Mesenchymal stem cell (in vitro differentiated cells and primary cell): ENCODE results near the gene SUB1.

Experiments used
- DNase-seq: peaks from one replicate; pipeline ENCODE4 v3.0.0-alpha.2; 2013
- H2AFZ ChIP-seq: one replicate; pipeline ENCODE4 v1.6.1; 2013; ENCODE audit warnings: low read depth, mild to moderate bottlenecking, control low read depth, inconsistent platforms, low read length, moderate library complexity
- H2AK5ac ChIP-seq: 2 replicates; pipeline ENCODE4 v1.6.1; 2013; ENCODE audit warnings: low read length, moderate library complexity, mild to moderate bottlenecking, inconsistent platforms; ENCODE audit not compliant: severe bottlenecking
- H2BK120ac ChIP-seq: one replicate; pipeline ENCODE4 v1.6.1; 2013; ENCODE audit warnings: low read depth, mild to moderate bottlenecking, inconsistent platforms, low read length, moderate library complexity
- H2BK12ac ChIP-seq, 2 experiments: one replicate each; pipeline ENCODE4 v1.6.1; 2013; ENCODE audit warnings: inconsistent platforms in 2 of 2, low read length in 2 of 2, mild to moderate bottlenecking in 2 of 2, moderate library complexity in 2 of 2, control low read depth in 1 of 2
- H2BK15ac ChIP-seq: one replicate; pipeline ENCODE4 v1.6.1; 2013; ENCODE audit warnings: mild to moderate bottlenecking, low read depth, inconsistent platforms; ENCODE audit not compliant: poor library complexity, severe bottlenecking
- H2BK5ac ChIP-seq: 2 replicates; pipeline ENCODE4 v1.6.1; 2013; ENCODE audit warnings: low read depth, mild to moderate bottlenecking, low read length, control low read depth, inconsistent platforms; ENCODE audit not compliant: poor library complexity, severe bottlenecking
- H3K14ac ChIP-seq, 2 experiments: one replicate each; pipeline ENCODE4 v1.6.1; 2013; ENCODE audit warnings: inconsistent platforms in 2 of 2, low read length in 2 of 2, control low read depth in 1 of 2, mild to moderate bottlenecking in 1 of 2, moderate library complexity in 1 of 2
- H3K18ac ChIP-seq, 2 experiments: one replicate each; pipeline ENCODE4 v1.6.1; 2013; ENCODE audit warnings: inconsistent platforms in 2 of 2, low read length in 2 of 2, control low read depth in 1 of 2, low read depth in 1 of 2, mild to moderate bottlenecking in 1 of 2
- H3K23ac ChIP-seq, 2 experiments: one replicate each; pipeline ENCODE4 v1.6.1; 2013; ENCODE audit warnings: inconsistent platforms in 2 of 2, low read length in 2 of 2, mild to moderate bottlenecking in 2 of 2, moderate library complexity in 2 of 2, control low read depth in 1 of 2
- H3K27ac ChIP-seq: 2 replicates; pipeline ENCODE4 v1.5.1; 2013; ENCODE audit warnings: mild to moderate bottlenecking, moderate library complexity, low read length, control low read depth, inconsistent platforms; ENCODE audit not compliant: poor library complexity, severe bottlenecking
- H3K27me3 ChIP-seq, 2 experiments: 2 replicates each; pipeline versions ENCODE4 v1.6.1 to v1.7.0; 2013; ENCODE audit warnings: low read length in 2 of 2, mild to moderate bottlenecking in 2 of 2, moderate library complexity in 2 of 2, control low read depth in 1 of 2, inconsistent platforms in 1 of 2; ENCODE audit not compliant: control insufficient read depth in 1 of 2, insufficient read depth in 1 of 2
- H3K36me3 ChIP-seq, 2 experiments: 2 replicates each; pipeline versions ENCODE4 v1.6.1 to v1.7.0; 2013; ENCODE audit warnings: low read length in 2 of 2, control low read depth in 1 of 2, inconsistent platforms in 1 of 2, low read depth in 1 of 2, mild to moderate bottlenecking in 1 of 2; ENCODE audit not compliant: insufficient read depth in 2 of 2, control insufficient read depth in 1 of 2
- H3K4ac ChIP-seq, 2 experiments: one replicate each; pipeline ENCODE4 v1.6.1; 2013; ENCODE audit warnings: inconsistent platforms in 2 of 2, low read length in 2 of 2, mild to moderate bottlenecking in 2 of 2, moderate library complexity in 2 of 2, control low read depth in 1 of 2, low read depth in 1 of 2
- H3K4me1 ChIP-seq: 2 replicates; pipeline ENCODE4 v1.6.1; 2013; ENCODE audit warnings: low read depth, low read length, control low read depth; ENCODE audit not compliant: control insufficient read depth, insufficient read depth
- H3K4me2 ChIP-seq: 2 replicates; pipeline ENCODE4 v1.6.1; 2013; ENCODE audit warnings: low read length, mild to moderate bottlenecking, inconsistent platforms; ENCODE audit not compliant: poor library complexity, severe bottlenecking
- H3K4me3 ChIP-seq, 2 experiments: 2 replicates each; pipeline versions ENCODE4 v1.5.1 to v1.7.0; 2013; ENCODE audit warnings: low read length in 2 of 2, mild to moderate bottlenecking in 2 of 2, control low read depth in 1 of 2, low read depth in 1 of 2; ENCODE audit not compliant: insufficient read depth in 1 of 2
- H3K79me1 ChIP-seq: replicated peaks from 2 replicates; pipeline ENCODE4 v1.6.1; 2013; ENCODE audit warnings: mild to moderate bottlenecking, control low read depth, low read length, inconsistent platforms; ENCODE audit not compliant: poor library complexity, severe bottlenecking
- H3K9ac ChIP-seq: 2 replicates; pipeline ENCODE4 v1.7.0; 2013; ENCODE audit warnings: mild to moderate bottlenecking, low read length, moderate library complexity
- H3K9me3 ChIP-seq: 2 replicates; pipeline ENCODE4 v1.7.0; 2013; ENCODE audit warnings: mild to moderate bottlenecking, low read length; ENCODE audit not compliant: control insufficient read depth
- H4K8ac ChIP-seq: one replicate; pipeline ENCODE4 v1.6.1; 2013; ENCODE audit warnings: inconsistent platforms, mild to moderate bottlenecking, low read length, moderate library complexity
- H4K91ac ChIP-seq: one replicate; pipeline ENCODE4 v1.6.1; 2013; ENCODE audit warnings: mild to moderate bottlenecking, low read length, inconsistent platforms
- WGBS: methylation state at CpG from one replicate; pipeline ENCODE4 v1.1.7; 2013; ENCODE audit warnings: mixed read lengths; 5-methylcytosine and 5-hydroxymethylcytosine counted together

Gene SUB1

DNA sequence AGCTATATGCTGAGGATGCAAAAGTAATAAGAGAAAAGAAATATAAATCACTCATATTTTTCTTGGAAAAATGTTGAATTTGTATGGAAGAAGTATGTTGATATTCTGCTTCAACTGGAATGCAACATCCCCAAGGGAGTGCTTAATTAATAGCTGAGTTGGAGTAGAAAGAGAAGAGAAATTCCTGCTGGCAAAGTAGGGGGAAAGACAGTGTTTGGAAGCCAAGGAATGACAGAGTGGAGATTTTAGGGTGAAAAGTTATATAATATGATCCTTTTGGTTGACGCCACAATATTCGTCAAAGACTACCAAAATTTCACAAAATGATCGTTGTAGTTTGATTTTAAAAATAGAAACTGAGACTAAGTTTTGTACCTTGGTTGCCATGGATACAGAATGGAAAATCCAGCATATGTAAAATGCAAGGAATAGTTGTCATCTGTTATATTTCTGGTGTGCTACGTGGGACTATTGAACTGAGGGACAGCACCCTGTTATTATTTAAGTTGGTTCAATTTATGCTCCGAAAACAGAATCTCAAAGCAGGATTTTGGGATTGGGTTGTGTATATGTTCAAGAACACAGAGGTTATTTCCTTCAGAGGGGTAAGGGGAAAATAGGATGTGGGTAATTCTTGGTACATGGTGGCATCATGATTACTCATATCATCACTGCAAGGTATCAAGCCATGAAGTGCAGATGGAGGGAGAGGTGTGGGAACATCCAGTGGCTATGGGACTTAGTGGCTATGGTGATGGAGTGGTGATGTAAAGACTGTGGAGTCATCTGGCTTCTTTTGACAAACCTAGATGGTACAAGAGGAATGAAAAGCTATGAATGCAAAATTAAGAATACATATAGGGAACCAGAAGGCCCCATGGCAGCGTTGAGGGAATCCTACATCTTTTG lies 61.0 kb downstream of the SUB1 start:
- Histone ChIP-seq H3K4ac (no peak overlapping the region), H3K18ac (no peak overlapping the region), H2BK12ac (no peak overlapping the region), H2AFZ (no peak overlapping the region), H3K9ac (no peak overlapping the region), H3K14ac (no peak overlapping the region), H3K36me3 (no peaks in the 10 kb centered on the region), H4K91ac (no peak overlapping the region), H2AK5ac (no peak overlapping the region), H3K9me3 (no peaks in the 10 kb centered on the region), H4K8ac (no peak overlapping the region), H3K4me2 (no peak overlapping the region), H3K4me3 (no peak overlapping the region), H3K27ac (no peak overlapping the region), H2BK120ac (no peak overlapping the region), H3K23ac (no peak overlapping the region), H3K79me1 (no peaks in the 10 kb centered on the region), H3K4me1 (no peaks in the 10 kb centered on the region), H2BK5ac (no peak overlapping the region), H2BK15ac (no peak overlapping the region), H3K27me3 (no peaks in the 10 kb centered on the region)
- WGBS = 83% methylated on average over 6 of the region's 6 CpGs
- no peak for DNase-seq

DNA sequence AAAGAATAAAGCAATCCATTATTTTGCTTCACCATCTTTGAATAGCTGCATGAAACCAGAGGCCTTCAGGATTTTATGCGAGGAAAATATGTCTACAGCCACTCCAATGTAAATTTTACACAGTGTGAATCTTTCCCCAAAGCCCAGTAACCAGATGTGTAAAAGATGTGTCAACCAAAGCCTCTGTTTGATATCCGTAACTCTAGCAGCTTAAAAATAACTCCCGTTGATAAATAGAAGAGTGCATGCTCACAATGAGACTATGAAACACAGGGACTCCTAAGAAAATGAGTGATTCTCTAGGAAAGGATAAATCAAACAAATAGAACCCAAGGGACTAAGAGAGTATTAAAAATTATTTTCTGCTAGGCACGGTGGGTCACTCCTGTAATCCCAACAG lies 65.7 kb downstream of the SUB1 start:
- H3K9me3 ChIP-seq = peaks cover 3% of the 10 kb centered on the region
- no peaks in the 10 kb centered on the region for H3K4me1 ChIP-seq
- no peak overlapping the region for H3K27ac ChIP-seq
- H3K4me3 ChIP-seq = no peak overlapping the region
- H2AK5ac ChIP-seq = no peak overlapping the region
- H2BK5ac ChIP-seq = no peak overlapping the region
- no peak for DNase-seq
- no peak overlapping the region for H2BK12ac ChIP-seq
- no peaks in the 10 kb centered on the region for H3K36me3 ChIP-seq
- H3K9ac ChIP-seq = no peak overlapping the region
- no peaks in the 10 kb centered on the region for H3K79me1 ChIP-seq
- H3K18ac ChIP-seq = no peak overlapping the region
- no peak overlapping the region for H3K14ac ChIP-seq
- H3K4me2 ChIP-seq = no peak overlapping the region
- H3K4ac ChIP-seq = no peak overlapping the region
- H3K23ac ChIP-seq = no peak overlapping the region
- no peak overlapping the region for H2AFZ ChIP-seq
- H2BK120ac ChIP-seq = no peak overlapping the region
- peaks cover 0 to 7% of the 10 kb centered on the region in 2 experiments for H3K27me3 ChIP-seq
- H4K91ac ChIP-seq = no peak overlapping the region
- WGBS = 96% methylated on average over 4 of the region's 4 CpGs
- no peak overlapping the region for H4K8ac ChIP-seq
- no peak overlapping the region for H2BK15ac ChIP-seq

GRCh38 chr5:32651638-32652037 lies 66.3 kb downstream of the SUB1 start:
- WGBS = 90% methylated on average over 2 of the region's 5 CpGs

More at GRCh38 chr5:32651638-32652037, 66.3 kb downstream of the SUB1 start:
- Histone ChIP-seq H3K4me3 (no peak overlapping the region), H3K79me1 (no peaks in the 10 kb centered on the region), H3K4ac (no peak overlapping the region), H4K8ac (no peak overlapping the region), H3K9me3 (peaks cover 3% of the 10 kb centered on the region), H3K23ac (no peak overlapping the region), H3K4me2 (no peak overlapping the region), H2AK5ac (no peak overlapping the region), H2BK120ac (no peak overlapping the region), H4K91ac (no peak overlapping the region), H3K27me3 (peaks cover 0 to 7% of the 10 kb centered on the region in 2 experiments), H3K14ac (no peak overlapping the region), H3K4me1 (no peaks in the 10 kb centered on the region), H3K27ac (no peak overlapping the region), H2BK12ac (no peak overlapping the region), H2BK15ac (no peak overlapping the region), H2AFZ (no peak overlapping the region), H3K36me3 (no peaks in the 10 kb centered on the region), H3K18ac (no peak overlapping the region), H3K9ac (no peak overlapping the region), H2BK5ac (no peak overlapping the region)
- DNase-seq = no peak
